Mesenchymal stem cell (in vitro differentiated cells and primary cell): ENCODE data around the gene PXT1.

Experiments used
- DNase-seq: peaks from one replicate; pipeline ENCODE4 v3.0.0-alpha.2; 2013
- H2AFZ ChIP-seq: one replicate; pipeline ENCODE4 v1.6.1; 2013; ENCODE audit warnings: low read depth, mild to moderate bottlenecking, control low read depth, inconsistent platforms, low read length, moderate library complexity
- H2AK5ac ChIP-seq: 2 replicates; pipeline ENCODE4 v1.6.1; 2013; ENCODE audit warnings: low read length, moderate library complexity, mild to moderate bottlenecking, inconsistent platforms; ENCODE audit not compliant: severe bottlenecking
- H2BK120ac ChIP-seq: one replicate; pipeline ENCODE4 v1.6.1; 2013; ENCODE audit warnings: low read depth, mild to moderate bottlenecking, inconsistent platforms, low read length, moderate library complexity
- H2BK12ac ChIP-seq, 2 experiments: one replicate each; pipeline ENCODE4 v1.6.1; 2013; ENCODE audit warnings: inconsistent platforms in 2 of 2, low read length in 2 of 2, mild to moderate bottlenecking in 2 of 2, moderate library complexity in 2 of 2, control low read depth in 1 of 2
- H2BK15ac ChIP-seq: one replicate; pipeline ENCODE4 v1.6.1; 2013; ENCODE audit warnings: mild to moderate bottlenecking, low read depth, inconsistent platforms; ENCODE audit not compliant: poor library complexity, severe bottlenecking
- H2BK5ac ChIP-seq: 2 replicates; pipeline ENCODE4 v1.6.1; 2013; ENCODE audit warnings: low read depth, mild to moderate bottlenecking, low read length, control low read depth, inconsistent platforms; ENCODE audit not compliant: poor library complexity, severe bottlenecking
- H3K14ac ChIP-seq, 2 experiments: one replicate each; pipeline ENCODE4 v1.6.1; 2013; ENCODE audit warnings: inconsistent platforms in 2 of 2, low read length in 2 of 2, control low read depth in 1 of 2, mild to moderate bottlenecking in 1 of 2, moderate library complexity in 1 of 2
- H3K18ac ChIP-seq, 2 experiments: one replicate each; pipeline ENCODE4 v1.6.1; 2013; ENCODE audit warnings: inconsistent platforms in 2 of 2, low read length in 2 of 2, control low read depth in 1 of 2, low read depth in 1 of 2, mild to moderate bottlenecking in 1 of 2
- H3K23ac ChIP-seq, 2 experiments: one replicate each; pipeline ENCODE4 v1.6.1; 2013; ENCODE audit warnings: inconsistent platforms in 2 of 2, low read length in 2 of 2, mild to moderate bottlenecking in 2 of 2, moderate library complexity in 2 of 2, control low read depth in 1 of 2
- H3K27ac ChIP-seq: 2 replicates; pipeline ENCODE4 v1.5.1; 2013; ENCODE audit warnings: mild to moderate bottlenecking, moderate library complexity, low read length, control low read depth, inconsistent platforms; ENCODE audit not compliant: poor library complexity, severe bottlenecking
- H3K27me3 ChIP-seq, 2 experiments: 2 replicates each; pipeline versions ENCODE4 v1.6.1 to v1.7.0; 2013; ENCODE audit warnings: low read length in 2 of 2, mild to moderate bottlenecking in 2 of 2, moderate library complexity in 2 of 2, control low read depth in 1 of 2, inconsistent platforms in 1 of 2; ENCODE audit not compliant: control insufficient read depth in 1 of 2, insufficient read depth in 1 of 2
- H3K36me3 ChIP-seq, 2 experiments: 2 replicates each; pipeline versions ENCODE4 v1.6.1 to v1.7.0; 2013; ENCODE audit warnings: low read length in 2 of 2, control low read depth in 1 of 2, inconsistent platforms in 1 of 2, low read depth in 1 of 2, mild to moderate bottlenecking in 1 of 2; ENCODE audit not compliant: insufficient read depth in 2 of 2, control insufficient read depth in 1 of 2
- H3K4ac ChIP-seq, 2 experiments: one replicate each; pipeline ENCODE4 v1.6.1; 2013; ENCODE audit warnings: inconsistent platforms in 2 of 2, low read length in 2 of 2, mild to moderate bottlenecking in 2 of 2, moderate library complexity in 2 of 2, control low read depth in 1 of 2, low read depth in 1 of 2
- H3K4me1 ChIP-seq: 2 replicates; pipeline ENCODE4 v1.6.1; 2013; ENCODE audit warnings: low read depth, low read length, control low read depth; ENCODE audit not compliant: control insufficient read depth, insufficient read depth
- H3K4me2 ChIP-seq: 2 replicates; pipeline ENCODE4 v1.6.1; 2013; ENCODE audit warnings: low read length, mild to moderate bottlenecking, inconsistent platforms; ENCODE audit not compliant: poor library complexity, severe bottlenecking
- H3K4me3 ChIP-seq, 2 experiments: 2 replicates each; pipeline versions ENCODE4 v1.5.1 to v1.7.0; 2013; ENCODE audit warnings: low read length in 2 of 2, mild to moderate bottlenecking in 2 of 2, control low read depth in 1 of 2, low read depth in 1 of 2; ENCODE audit not compliant: insufficient read depth in 1 of 2
- H3K79me1 ChIP-seq: replicated peaks from 2 replicates; pipeline ENCODE4 v1.6.1; 2013; ENCODE audit warnings: mild to moderate bottlenecking, control low read depth, low read length, inconsistent platforms; ENCODE audit not compliant: poor library complexity, severe bottlenecking
- H3K9ac ChIP-seq: 2 replicates; pipeline ENCODE4 v1.7.0; 2013; ENCODE audit warnings: mild to moderate bottlenecking, low read length, moderate library complexity
- H3K9me3 ChIP-seq: 2 replicates; pipeline ENCODE4 v1.7.0; 2013; ENCODE audit warnings: mild to moderate bottlenecking, low read length; ENCODE audit not compliant: control insufficient read depth
- H4K8ac ChIP-seq: one replicate; pipeline ENCODE4 v1.6.1; 2013; ENCODE audit warnings: inconsistent platforms, mild to moderate bottlenecking, low read length, moderate library complexity
- H4K91ac ChIP-seq: one replicate; pipeline ENCODE4 v1.6.1; 2013; ENCODE audit warnings: mild to moderate bottlenecking, low read length, inconsistent platforms
- WGBS: methylation state at CpG from one replicate; pipeline ENCODE4 v1.1.7; 2013; ENCODE audit warnings: mixed read lengths; 5-methylcytosine and 5-hydroxymethylcytosine counted together

PXT1 gene

DNA sequence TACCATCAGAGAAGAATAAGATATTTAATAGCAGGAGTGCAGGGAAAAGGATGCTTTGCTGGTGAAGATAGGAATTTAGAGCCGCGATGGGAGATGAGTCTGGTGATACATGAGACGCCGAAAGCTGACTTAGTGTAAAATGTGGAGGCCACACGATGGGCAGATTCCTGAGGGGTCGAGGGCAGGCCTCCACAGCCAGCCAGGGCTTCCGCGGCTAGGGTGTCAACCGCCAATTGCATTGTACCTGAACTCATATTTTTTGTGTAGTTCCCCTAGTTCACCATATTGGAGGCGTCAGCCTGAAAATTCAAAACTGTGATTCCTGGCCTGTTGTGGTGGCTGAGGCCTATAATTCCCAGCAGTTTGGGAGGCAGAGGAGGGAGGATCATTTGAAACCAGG, 63.7 kb downstream of the PXT1 start:
- Histone ChIP-seq H3K23ac (no peak overlapping the region), H3K4me2 (no peak overlapping the region), H3K27ac (no peak overlapping the region), H2AFZ (no peak overlapping the region), H3K14ac (no peak overlapping the region), H3K4me3 (no peak overlapping the region), H4K91ac (no peak overlapping the region), H3K9ac (no peak overlapping the region), H3K9me3 (no peaks in the 10 kb centered on the region), H2AK5ac (no peak overlapping the region), H3K27me3 (peaks cover 9 to 12% of the 10 kb centered on the region in 2 experiments), H3K79me1 (no peaks in the 10 kb centered on the region), H3K36me3 (no peaks in the 10 kb centered on the region), H2BK15ac (peak overlapping the region; percentile 50), H2BK120ac (no peak overlapping the region), H3K4me1 (no peaks in the 10 kb centered on the region), H3K4ac (no peak overlapping the region), H4K8ac (no peak overlapping the region), H2BK12ac (no peak overlapping the region), H3K18ac (no peak overlapping the region), H2BK5ac (no peak overlapping the region)
- DNase-seq: no peak
- 93% methylated on average over 7 of the region's 10 CpGs for WGBS

- H2BK15ac ChIP-seq: no peak overlapping the region
- no peak overlapping the region for H4K8ac ChIP-seq
- H3K79me1 ChIP-seq: no peaks in the 10 kb centered on the region
- H3K14ac ChIP-seq: no peak overlapping the region
- H3K18ac ChIP-seq: no peak overlapping the region
- no peak overlapping the region for H3K4me3 ChIP-seq
- no peak overlapping the region for H3K27ac ChIP-seq
- 81% methylated on average over 2 of the region's 4 CpGs for WGBS
- H3K4me2 ChIP-seq: no peak overlapping the region
- H2AK5ac ChIP-seq: no peak overlapping the region
- H3K9ac ChIP-seq: no peak overlapping the region
- no peak overlapping the region for H2BK12ac ChIP-seq
- no peak overlapping the region for H2AFZ ChIP-seq
- no peak overlapping the region for H4K91ac ChIP-seq
- no peak overlapping the region for H3K4ac ChIP-seq
- H3K9me3 ChIP-seq: no peaks in the 10 kb centered on the region
- DNase-seq: no peak
- H3K36me3 ChIP-seq: no peaks in the 10 kb centered on the region
- H3K4me1 ChIP-seq: no peaks in the 10 kb centered on the region
- H2BK5ac ChIP-seq: no peak overlapping the region
- peaks cover 14 to 17% of the 10 kb centered on the region in 2 experiments for H3K27me3 ChIP-seq
- no peak overlapping the region for H2BK120ac ChIP-seq
- H3K23ac ChIP-seq: no peak overlapping the region
These were observed 64.3 kb downstream of the PXT1 start for GRCh38 chr6:36378243-36378920.

GRCh38 chr6:36377594-36377993, 65.1 kb downstream of the PXT1 start:
- no peak overlapping the region for H2BK120ac ChIP-seq
- no peak overlapping the region for H4K8ac ChIP-seq
- no peak overlapping the region for H3K4me3 ChIP-seq
- H3K9ac ChIP-seq: no peak overlapping the region
- no peak overlapping the region for H3K18ac ChIP-seq
- no peak overlapping the region for H3K27ac ChIP-seq
- H2AK5ac ChIP-seq: no peak overlapping the region
- H3K4me2 ChIP-seq: no peak overlapping the region
- no peak overlapping the region for H3K23ac ChIP-seq
- H3K14ac ChIP-seq: no peak overlapping the region
- DNase-seq: no peak
- peaks cover 18 to 22% of the 10 kb centered on the region in 2 experiments for H3K27me3 ChIP-seq
- no peak overlapping the region for H2AFZ ChIP-seq
- H3K4ac ChIP-seq: no peak overlapping the region
- no peaks in the 10 kb centered on the region for H3K36me3 ChIP-seq
- H3K79me1 ChIP-seq: no peaks in the 10 kb centered on the region
- H4K91ac ChIP-seq: no peak overlapping the region
- no peaks in the 10 kb centered on the region for H3K4me1 ChIP-seq
- H3K9me3 ChIP-seq: no peaks in the 10 kb centered on the region
- H2BK5ac ChIP-seq: no peak overlapping the region
- 85% methylated on average over 5 of the region's 5 CpGs for WGBS
- H2BK12ac ChIP-seq: no peak overlapping the region
- no peak overlapping the region for H2BK15ac ChIP-seq

DNA sequence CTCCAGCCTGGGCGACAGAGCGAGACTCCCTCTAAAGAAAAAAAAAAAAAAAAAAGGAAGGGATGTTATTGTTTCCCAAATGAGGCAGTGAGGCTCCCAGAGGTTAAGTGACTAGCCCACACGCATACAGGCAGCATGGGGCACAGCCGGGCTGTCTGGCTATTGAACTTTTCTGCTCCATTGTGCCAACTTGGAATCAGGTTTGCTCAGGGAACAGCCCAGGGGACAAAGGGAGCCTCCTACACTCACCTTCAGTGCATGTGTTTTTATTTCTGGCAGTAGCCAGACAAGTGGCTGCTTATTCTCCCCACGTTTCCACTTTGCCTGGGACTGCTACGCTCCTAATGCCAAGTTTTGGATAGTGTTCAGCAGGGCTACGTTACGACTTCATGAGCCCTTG, 65.9 kb downstream of the PXT1 start:
- H3K18ac ChIP-seq: no peak overlapping the region
- 88% methylated on average over 8 of the region's 8 CpGs for WGBS
- peaks cover 27 to 31% of the 10 kb centered on the region in 2 experiments for H3K27me3 ChIP-seq
- H2AK5ac ChIP-seq: no peak overlapping the region
- no peak for DNase-seq
- H3K23ac ChIP-seq: no peak overlapping the region
- H2BK120ac ChIP-seq: no peak overlapping the region
- H2AFZ ChIP-seq: no peak overlapping the region
- H3K4me2 ChIP-seq: no peak overlapping the region
- H3K4me3 ChIP-seq: no peak overlapping the region
- H2BK15ac ChIP-seq: no peak overlapping the region
- no peak overlapping the region for H3K4ac ChIP-seq
- no peaks in the 10 kb centered on the region for H3K36me3 ChIP-seq
- H2BK5ac ChIP-seq: no peak overlapping the region
- H3K27ac ChIP-seq: no peak overlapping the region
- H3K14ac ChIP-seq: no peak overlapping the region
- no peak overlapping the region for H3K9ac ChIP-seq
- H2BK12ac ChIP-seq: no peak overlapping the region
- no peak overlapping the region for H4K8ac ChIP-seq
- no peaks in the 10 kb centered on the region for H3K79me1 ChIP-seq
- H3K4me1 ChIP-seq: no peaks in the 10 kb centered on the region
- no peak overlapping the region for H4K91ac ChIP-seq
- no peaks in the 10 kb centered on the region for H3K9me3 ChIP-seq
